ENCODE data around the gene EML4.
A peak's percentile ranks its signal among the peaks of the same experiment; 100 is the strongest.

The EML4 gene

DNA sequence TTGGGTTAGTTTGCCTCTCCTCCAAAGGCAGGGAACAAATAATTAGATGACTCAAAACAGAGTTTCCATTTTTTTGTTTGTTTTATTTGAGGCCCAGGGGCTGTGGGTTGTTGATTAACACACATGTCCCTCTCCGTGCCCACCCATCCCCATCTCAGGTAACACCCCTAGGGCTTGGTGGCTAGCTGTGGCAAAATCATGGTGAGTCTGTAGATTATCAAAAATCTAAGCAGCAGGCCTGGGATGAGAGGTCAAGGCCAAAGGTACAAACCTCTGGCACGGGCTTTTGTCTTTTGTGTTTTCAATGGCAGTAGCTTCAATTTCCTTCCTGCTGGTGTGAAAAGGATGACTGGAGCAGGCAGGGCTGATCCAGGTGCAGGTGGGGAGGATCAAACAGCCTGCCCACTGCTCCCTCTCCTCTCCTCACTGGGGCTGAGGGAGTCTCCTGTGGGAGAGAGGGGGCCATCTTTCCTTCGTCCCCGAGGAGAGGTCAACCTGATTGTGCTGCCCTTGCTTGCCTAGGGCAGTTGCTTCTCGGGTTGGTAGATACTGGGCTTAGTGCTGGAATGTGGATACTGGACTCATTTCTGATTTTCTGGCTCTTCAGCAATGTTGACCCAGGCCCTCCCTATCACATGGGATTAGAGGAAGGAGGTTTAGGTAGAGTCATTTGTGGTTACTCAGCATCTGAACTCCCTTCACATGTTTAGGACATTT is 31.9 kb upstream of the EML4 start:
- DNase-seq = no peak

DNA sequence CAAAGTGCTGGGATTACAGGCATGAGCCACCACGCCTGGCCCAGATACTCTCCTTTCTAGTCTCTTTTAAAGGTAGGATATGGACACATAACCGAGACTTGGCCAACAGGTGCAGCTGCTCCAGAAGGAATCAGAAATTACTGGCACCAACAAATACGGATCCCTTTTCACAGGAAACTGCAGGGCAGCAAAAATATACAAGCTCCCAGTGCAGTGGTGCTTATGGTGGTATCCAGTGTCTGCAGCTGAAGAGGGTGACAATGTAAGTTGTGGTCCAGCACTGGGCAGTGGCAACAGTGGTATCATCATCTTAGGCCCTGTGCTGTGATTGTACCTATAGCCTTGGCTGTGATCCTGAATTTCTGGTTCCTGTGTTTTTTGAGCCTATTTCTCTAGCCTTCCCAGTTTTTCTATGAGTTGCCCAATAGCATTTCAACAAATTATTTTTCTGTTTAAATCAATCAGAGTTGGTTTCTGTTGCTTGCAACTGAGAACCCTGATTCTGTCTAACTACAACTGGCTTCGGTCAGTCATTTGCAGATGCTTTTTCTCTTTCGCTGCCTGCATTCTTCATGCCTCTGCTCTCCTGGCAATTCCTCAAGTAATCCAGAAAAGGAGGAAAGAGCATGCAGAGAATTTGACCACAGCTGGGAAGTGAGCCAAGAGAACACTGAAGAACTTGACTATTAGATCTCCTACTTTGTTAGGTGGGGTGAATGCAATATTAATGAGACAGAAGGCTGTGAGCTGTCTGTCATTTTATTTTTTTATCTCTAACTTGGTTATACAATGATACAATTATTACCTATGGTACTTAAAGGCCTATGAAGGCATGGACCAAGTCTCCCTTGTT is 30.8 kb upstream of the EML4 start:
- no peak for DNase-seq

DNA sequence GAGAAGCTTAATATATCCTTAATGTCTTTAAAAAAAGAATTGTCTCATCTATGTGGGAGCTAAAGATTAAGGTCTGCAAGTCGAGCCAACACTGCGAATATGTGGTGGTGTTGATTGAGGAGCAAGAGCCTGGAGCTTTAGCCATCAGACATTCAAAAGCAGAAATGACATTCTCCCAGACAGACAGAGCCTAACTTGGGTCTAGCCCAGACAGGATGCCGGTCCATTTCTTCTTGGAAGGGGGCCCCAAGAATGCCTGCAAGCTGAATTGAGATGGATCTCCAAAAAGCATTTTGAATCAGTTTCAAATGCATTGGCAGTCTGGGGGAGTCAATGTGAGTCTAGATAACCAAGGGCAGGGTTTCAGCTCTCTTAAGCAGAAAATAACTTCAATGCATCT is 30.1 kb upstream of the EML4 start:
- DNase-seq = no peak

- no peak for DNase-seq
Observed at GRCh38 chr2:42140496-42140895, 28.7 kb upstream of the EML4 start.

- peak; percentile 87 for DNase-seq
Observed at GRCh38 chr2:42141687-42142546, 27.2 kb upstream of the EML4 start.

DNA sequence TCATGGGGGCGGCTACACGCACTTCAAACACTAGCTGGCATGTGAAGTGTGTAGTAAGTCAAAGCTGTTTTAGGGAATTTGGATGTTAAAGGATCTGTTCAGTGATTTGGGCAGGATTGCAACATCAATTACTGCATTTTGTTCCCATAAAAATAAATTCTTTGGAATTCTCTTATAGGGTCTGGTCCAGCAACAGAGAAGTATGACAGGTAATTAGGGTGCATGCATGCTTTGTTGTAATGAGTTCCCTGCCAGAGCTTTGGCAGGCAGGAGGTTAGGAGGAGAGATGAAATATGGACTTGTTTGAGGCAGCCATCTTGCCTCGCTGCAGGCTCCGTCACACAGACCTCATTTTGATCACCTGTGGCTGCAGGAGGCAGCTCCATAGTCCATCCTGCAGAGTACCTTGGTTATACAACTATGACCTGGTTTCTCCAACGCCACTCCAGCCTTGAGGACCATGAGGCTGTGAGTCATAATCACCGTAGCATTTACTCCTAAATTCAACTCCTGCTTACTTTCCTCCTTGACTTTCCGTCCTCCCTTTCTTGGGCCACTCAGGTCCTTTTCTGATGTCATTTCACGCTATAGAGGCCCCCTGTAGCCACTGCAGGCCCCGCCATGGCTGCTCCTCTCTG is 26.5 kb upstream of the EML4 start:
- DNase-seq = peak; percentile 52

DNA sequence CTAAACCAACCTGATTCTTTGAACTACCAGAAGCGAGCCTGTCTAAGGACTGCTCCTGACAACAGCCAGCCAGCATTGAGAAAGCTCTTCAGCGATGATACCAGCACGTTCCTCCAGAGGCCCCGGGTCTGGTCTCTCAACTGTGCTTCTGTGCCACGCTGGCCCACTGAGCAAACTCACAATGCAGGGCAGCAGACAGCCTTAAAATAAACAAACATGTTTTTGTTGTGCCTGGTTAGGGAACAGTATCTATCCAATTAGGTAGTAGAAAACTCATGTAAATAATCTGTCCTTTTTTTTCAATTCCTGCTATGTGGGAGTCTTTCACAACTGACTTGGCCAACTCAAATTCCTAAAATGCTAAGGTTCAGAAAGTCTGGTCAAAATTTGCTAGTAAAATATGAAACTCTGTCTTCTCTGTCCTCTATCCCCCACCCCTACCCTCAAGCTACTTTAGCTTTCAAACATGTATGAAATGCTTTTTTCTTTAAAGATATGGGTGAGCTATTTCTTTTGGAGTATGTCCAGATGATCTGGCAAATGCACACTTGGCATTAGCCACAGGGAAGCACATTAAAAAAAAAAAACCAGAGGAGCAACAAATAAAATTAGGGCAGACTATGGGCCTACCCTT is 21.4 kb upstream of the EML4 start:
- DNase-seq = no peak

GRCh38 chr2:42150159-42150558 is 19.0 kb upstream of the EML4 start:
- DNase-seq = no peak

DNA sequence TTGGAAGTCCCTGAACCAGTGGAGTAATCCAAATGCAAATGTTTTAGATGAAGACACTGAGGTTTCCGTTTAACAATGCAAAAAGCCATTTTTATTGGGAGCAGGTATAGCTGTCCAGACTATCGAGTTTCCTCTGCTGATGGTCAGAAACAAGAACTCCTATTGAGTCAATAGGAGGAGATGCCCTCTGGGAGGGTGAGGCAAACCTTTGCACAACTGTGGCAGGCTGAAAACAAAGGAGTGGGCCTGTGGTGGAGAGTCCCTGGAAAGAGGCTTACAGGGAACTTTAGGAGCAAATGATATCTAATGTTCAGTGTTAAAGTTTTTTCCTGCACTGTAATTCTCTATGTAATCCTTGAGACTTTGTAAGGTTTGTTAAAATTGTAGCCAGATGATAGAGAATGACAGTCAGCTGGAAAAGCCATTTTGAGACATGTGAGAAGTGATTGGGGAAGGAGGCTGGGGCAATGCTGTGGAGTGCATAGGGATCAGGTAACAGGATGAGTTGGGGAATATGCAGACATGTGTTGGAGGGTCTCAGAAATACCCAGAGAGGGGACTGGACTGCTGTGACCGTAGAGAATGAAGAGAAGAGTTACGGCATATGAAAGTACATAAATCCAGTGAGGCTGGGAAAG is 15.1 kb upstream of the EML4 start:
- no peak for DNase-seq

- no peak for DNase-seq
Observed at GRCh38 chr2:42156721-42157120, 12.4 kb upstream of the EML4 start.

GRCh38 chr2:42161444-42161843 is 7.7 kb upstream of the EML4 start:
- DNase-seq = no peak

- DNase-seq = no peak
Observed at GRCh38 chr2:42163444-42164045, 5.6 kb upstream of the EML4 start.

DNA sequence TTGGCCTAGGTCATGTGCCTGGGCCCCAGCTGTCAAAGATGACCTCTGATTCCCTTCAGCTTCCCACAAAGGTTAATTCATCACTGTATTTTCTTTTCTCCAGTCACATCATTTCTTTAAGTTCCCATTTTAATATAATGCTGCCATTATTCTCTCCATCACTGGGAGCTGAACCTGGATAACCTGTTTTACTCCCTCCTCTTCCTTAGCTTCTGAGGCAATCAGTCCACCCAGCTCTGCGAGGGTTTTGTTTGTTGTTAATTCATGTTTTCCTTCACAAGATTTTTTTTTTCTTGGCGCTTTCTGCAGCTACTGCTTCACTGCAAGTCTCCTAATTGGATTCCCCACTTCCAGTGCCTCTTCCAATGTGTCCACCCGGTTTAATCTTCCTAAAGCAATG is 5.1 kb upstream of the EML4 start:
- DNase-seq = no peak

DNA sequence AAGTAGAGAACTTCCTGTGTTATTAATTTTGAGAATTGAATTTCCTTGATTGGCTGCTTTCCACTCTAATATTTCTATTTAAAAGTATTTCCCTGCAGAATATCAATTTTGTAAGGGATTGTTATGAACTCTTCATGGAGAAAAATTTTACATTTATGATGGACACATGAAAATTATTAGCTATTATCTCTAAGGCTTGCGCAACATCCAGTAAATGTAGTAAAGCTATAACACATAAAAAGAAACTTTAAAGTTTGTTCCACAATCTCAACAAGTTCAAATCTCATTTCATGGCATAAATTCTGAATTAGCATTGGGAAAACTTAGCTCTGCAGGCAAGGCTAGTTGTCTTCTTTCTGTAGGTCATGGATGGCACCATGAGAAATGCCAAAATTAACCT is 4.2 kb upstream of the EML4 start:
- DNase-seq = no peak

- peak; percentile 45 for DNase-seq
Observed at GRCh38 chr2:42167458-42167857, 1.7 kb upstream of the EML4 start.

DNA sequence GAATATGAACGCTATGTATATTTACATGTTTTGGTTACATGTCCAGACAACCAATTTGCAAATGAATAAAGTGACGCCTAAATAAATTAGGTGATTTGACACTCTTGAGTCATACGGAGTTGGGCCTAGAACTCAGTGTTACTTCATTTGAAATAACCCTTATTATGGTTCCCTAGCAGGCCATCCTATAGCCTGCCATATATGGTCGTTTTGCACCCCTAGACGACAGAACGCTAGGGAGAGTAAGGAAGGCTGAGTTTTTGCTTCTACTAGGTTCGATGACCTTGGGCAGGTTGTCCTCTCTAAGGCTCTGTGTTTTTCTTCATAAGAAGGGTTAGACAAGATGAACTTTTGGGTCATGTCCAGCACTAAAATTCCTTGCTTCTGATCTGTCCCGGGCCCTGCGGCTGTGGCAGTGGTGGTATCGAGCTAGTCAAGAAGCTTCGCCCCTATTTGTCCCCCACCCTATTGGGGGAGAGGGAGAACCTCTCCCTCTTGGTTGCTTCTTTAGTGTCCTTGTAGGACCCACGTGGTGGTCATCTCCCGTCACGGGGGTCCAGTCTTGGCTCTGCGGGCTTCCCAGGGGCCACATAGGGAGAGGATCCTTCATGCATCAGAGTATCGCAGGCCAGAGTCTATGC is 574 bp upstream of the EML4 start:
- DNase-seq = no peak

DNA sequence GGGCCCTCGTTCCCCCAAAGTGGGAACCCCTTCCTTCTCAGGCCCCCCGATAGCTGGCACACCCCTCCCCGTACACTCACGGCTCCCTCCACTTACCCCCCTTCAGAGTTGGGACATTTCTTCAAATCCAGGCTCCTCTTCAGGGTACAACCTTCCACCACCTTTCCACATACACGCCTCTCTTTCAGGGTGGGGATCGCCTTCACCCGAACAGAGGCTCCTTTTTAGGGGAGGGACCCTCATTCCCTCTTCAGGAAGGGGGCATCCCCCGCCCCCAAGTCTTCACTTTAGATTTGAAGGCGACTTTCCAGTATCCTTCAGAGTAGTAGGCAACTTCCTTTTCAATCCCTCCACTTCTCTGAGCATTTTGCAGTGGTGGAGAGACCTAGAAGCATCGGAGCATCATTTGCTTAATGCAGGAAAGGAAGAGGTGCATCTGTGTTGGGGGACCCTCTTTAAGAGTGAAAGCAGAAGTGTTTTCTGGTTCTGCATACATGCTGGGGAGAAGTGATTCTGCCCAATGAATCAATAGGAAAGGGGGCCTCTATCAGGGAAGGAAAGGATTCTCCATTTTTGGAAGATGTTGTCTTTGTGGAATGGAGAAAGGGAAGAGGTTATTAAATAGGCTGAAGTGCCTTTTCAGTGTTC is 845 bp downstream of the EML4 start:
- DNase-seq = no peak

GRCh38 chr2:42170619-42171395 is 1.7 kb downstream of the EML4 start:
- no peak for DNase-seq

- DNase-seq = no peak
Observed at GRCh38 chr2:42171396-42171980, 2.3 kb downstream of the EML4 start.

Measured in left hindlimb (tissue), 1 donor.